ENCODE measurements around the gene GJC2. TPM values are rescaled to one million over a fixed set of nuclear protein-coding genes. Genes with fewer than 3 reads are reported as not detected.

GJC2 gene
- total RNA-seq, 1 donor from 2014 or later: 6.0 TPM

DNA sequence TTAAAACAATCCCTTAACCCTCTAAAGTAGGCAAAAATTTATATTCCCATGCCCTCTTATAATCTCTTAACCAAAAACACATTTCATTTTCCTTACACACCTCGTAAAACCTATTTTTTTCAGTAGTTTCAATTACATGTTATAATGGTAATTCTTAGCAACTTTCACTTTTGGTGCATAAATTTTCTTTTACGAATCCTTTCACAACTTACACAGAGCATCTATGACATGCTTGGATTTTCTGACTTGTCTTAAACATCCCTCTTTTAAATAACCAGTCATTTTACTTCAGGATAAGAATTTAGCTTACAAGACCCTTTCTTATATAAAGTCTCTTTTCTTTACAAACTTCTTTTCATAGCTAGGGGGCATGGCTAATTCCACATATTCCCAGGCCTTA lies 31.7 kb upstream of the GJC2 start:
- H3K4me1 ChIP-seq: no peaks in the 10 kb centered on the region
- H3K9me3 ChIP-seq: no peaks in the 10 kb centered on the region
- no peaks in the 10 kb centered on the region for H3K36me3 ChIP-seq
- intact Hi-C loops (cut with DNase I): no loop called here
- H3K27me3 ChIP-seq (ENCODE audit: low read depth): no peaks in the 10 kb centered on the region
- no peak for ATAC-seq
- no peak overlapping the region for H3K4me3 ChIP-seq
- no peak for DNase-seq
- H3K27ac ChIP-seq: no peak overlapping the region
- TF ChIP-seq, protein P1, sequence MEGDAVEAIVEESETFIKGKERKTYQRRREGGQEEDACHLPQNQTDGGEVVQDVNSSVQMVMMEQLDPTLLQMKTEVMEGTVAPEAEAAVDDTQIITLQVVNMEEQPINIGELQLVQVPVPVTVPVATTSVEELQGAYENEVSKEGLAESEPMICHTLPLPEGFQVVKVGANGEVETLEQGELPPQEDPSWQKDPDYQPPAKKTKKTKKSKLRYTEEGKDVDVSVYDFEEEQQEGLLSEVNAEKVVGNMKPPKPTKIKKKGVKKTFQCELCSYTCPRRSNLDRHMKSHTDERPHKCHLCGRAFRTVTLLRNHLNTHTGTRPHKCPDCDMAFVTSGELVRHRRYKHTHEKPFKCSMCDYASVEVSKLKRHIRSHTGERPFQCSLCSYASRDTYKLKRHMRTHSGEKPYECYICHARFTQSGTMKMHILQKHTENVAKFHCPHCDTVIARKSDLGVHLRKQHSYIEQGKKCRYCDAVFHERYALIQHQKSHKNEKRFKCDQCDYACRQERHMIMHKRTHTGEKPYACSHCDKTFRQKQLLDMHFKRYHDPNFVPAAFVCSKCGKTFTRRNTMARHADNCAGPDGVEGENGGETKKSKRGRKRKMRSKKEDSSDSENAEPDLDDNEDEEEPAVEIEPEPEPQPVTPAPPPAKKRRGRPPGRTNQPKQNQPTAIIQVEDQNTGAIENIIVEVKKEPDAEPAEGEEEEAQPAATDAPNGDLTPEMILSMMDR (IDR thresholded peaks at IDR 0.05): no peak

DNA sequence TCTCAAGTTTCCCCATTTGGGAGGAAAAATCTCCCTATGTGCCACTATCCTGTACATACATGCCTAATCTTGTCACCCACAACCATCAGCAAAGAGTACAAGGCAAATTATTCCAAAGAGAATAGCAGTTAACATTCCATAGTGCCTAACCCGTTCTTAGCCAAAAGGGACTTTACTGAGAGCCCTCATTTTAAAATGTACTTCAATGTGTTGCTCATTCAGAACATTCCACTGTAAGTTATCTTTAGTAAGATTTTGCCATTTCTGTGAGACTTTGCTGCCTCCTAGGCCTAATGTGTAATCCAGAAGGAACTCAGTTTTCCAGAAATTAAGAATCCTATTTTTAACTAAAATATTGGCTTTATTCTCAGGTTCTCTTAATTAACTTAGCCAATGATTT lies 29.4 kb upstream of the GJC2 start:
- Histone ChIP-seq H3K36me3 (no peaks in the 10 kb centered on the region), H3K4me1 (no peaks in the 10 kb centered on the region), H3K27ac (no peak overlapping the region), H3K27me3 (ENCODE audit: low read depth) (no peaks in the 10 kb centered on the region), H3K9me3 (no peaks in the 10 kb centered on the region), H3K4me3 (no peak overlapping the region)
- no peak for DNase-seq
- intact Hi-C loops (cut with DNase I): no loop called here
- ATAC-seq: no peak
- TF ChIP-seq, protein P1 (IDR thresholded peaks at IDR 0.05): no peak

DNA sequence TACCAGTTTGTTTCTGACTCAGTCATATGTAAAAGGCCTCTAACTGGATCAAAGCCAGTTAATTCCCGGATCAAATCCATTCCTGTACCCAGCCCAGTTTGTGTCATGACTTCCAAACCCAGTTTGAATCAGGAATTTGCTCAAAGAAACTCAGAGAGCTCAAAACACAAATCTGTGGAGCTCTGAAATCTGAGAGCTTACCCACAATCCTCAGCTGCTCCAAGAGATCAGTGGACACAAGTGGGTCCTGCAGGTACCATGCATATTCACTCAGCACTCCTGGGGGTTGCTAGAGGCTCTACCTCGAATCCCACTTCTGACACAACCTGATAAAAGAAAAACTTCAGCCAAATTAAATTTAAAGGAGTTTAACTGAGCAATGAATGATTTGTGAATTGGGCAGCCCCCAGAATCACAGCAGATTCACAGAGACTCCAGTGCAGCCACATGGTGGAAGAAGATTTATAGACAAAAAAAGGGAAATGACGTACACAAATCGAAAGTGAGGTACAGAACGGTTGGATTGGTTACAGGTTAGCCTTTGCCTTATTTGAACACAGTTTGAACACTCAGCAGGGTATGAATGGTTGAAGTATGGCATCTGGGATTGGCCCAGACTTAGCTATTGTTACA lies 28.8 kb upstream of the GJC2 start:
- TF ChIP-seq, protein P1 (IDR thresholded peaks at IDR 0.05): no peak
- no peaks in the 10 kb centered on the region for H3K27me3 ChIP-seq (ENCODE audit: low read depth)
- DNase-seq (no peak), ATAC-seq (no peak)
- no peaks in the 10 kb centered on the region for H3K4me1 ChIP-seq
- no peak overlapping the region for H3K4me3 ChIP-seq
- no peak overlapping the region for H3K27ac ChIP-seq
- H3K36me3 ChIP-seq: no peaks in the 10 kb centered on the region
- H3K9me3 ChIP-seq: no peaks in the 10 kb centered on the region
- intact Hi-C loops (cut with DNase I): no loop called here

DNA sequence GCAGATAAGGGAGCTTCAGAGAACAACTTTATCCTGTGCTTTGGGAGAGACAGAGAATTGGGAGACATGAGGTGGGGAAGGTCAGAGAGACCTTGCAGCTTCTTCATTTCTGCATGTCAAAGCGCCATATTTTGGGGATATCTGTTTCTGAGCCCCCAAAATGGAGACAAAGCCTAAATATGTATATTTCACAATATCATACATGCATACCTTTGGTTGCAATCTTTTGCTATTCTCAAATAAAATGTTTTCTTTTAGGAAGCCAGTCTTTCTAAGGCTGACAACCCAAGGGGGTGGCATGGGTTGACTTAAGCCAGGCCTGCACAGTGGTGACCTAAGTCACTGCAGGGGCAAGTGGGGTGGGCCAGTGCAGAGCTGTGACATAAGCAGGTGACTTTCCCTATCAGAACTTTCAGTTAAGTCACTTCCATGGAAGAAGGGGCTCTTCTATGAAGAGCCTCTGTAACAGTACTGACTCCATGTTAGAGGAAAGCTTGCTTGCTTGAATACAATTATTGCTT lies 26.7 kb upstream of the GJC2 start:
- ATAC-seq (no peak), DNase-seq (no peak)
- H3K4me1 ChIP-seq: no peaks in the 10 kb centered on the region
- TF ChIP-seq, protein P1 (IDR thresholded peaks at IDR 0.05): no peak
- H3K4me3 ChIP-seq: no peak overlapping the region
- H3K27ac ChIP-seq: no peak overlapping the region
- no peaks in the 10 kb centered on the region for H3K36me3 ChIP-seq
- H3K27me3 ChIP-seq (ENCODE audit: low read depth): no peaks in the 10 kb centered on the region
- intact Hi-C loops (cut with DNase I): no loop called here
- no peaks in the 10 kb centered on the region for H3K9me3 ChIP-seq

DNA sequence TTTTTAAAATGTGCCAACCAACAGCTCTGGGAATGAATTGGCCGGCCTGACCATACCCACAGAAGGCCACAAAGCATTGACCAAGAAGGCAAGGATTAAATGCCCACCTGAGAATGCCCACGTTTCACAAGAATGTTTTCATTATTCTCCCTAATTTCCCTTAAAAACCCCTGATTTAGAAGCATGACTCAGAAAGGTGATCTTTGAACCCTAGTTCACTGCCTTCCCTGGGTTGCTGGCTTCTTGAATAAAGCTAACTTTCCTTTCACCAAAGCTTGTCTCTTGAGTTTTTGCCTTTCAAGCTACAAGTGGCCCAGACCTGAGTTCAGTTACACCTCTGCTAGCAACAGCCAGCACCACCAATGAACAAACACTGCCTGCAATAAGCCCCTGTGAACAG lies 26.2 kb upstream of the GJC2 start:
- ATAC-seq (no peak), DNase-seq (no peak)
- no peaks in the 10 kb centered on the region for H3K27me3 ChIP-seq (ENCODE audit: low read depth)
- TF ChIP-seq, protein P1 (IDR thresholded peaks at IDR 0.05): no peak
- no peaks in the 10 kb centered on the region for H3K36me3 ChIP-seq
- no peaks in the 10 kb centered on the region for H3K4me1 ChIP-seq
- no peak overlapping the region for H3K4me3 ChIP-seq
- H3K27ac ChIP-seq: no peak overlapping the region
- intact Hi-C loops (cut with DNase I): no loop called here
- no peaks in the 10 kb centered on the region for H3K9me3 ChIP-seq

All from lower lobe of right lung (tissue), 2 donors.